GM18858 (cell line): ENCODE measurements around the gene SLC22A23.

Experiments used
- ATAC-seq: cut with Tn5 transposase; IDR thresholded peaks from one replicate; pipeline ENCODE4 v1.9.1; 2021; ENCODE audit not compliant: unreplicated experiment

The SLC22A23 gene

DNA sequence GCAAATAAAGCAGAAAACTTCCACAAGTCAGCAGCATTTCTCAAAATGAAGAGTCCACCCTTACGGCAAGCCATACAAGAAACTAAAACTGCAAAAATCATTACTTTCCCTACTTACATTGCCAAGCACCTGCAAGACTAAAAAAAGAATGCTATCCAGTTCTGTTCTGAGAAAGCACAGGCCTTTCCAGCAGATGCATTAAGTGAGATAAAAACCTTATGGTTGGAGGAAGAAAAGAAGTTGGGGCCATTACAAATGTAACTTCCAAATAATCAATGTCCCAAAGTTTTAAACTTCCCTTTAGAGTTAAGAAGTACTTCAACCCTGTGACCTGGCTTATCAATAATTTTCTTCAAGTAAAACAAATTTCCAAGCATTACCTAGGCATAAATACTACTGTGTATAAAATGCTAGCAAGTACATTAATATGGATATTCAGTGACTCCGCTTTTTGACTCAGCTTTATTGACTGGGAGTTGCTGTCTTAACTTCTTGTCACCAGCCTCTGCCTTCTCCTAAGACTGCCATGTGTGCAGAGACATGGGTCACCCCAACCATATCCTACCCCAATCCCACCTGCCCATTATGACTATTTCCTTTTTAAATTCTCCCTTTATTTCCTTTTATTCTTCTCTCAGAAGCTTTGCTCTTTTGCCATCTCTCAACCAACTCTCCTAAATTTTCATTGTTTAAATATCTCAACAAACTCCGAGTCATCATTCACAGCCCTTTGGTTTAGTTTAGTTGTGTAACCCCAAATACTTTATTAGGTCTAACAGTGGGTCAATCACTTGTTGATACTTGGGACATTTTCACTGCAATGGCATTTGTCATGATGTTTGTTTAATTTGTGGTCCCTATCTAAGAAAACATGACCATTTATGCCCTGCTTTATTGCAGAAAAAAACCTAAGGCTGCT is 49.7 kb downstream of the SLC22A23 start:
- ATAC-seq = no peak

DNA sequence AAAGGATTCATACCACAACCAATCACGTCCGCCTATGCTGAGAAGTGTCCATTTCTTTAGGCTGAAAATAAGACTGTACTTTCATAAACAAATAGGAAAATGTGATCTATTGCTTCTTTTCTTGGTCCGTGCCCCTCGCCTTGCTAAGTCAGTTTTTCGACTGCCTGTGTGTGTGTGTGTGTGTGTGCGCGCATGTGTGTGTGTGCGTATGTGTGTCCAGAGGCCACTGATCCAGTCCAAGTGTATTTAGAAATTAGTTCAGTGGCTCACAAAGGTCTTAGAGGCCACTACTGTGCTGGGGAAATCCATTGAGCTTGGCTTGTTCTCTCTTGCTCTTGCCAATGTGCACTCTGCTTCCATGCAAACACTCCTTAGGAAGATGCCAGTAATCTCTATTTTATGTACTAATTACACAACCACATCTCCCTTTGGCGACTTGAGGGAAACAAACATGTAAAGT is 50.5 kb downstream of the SLC22A23 start:
- no peak for ATAC-seq

DNA sequence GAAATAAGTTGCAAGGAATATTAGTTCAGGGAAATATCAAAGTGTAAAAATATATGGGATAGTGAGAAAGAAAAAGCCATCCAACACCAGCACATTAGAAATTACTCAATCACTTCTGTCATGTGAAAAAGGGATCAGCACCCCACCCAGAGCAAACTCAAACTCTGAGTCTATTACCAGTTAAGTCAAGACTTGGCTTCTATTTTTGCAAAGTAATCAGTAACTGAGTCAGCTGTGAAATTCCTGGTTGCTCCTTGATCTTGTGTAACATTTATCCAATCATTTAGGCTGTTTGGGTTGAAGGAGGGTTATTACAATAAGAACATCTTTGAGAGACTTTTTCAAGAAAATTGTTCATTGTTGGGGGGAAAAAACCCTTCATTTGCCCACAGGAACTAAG is 51.2 kb downstream of the SLC22A23 start:
- no peak for ATAC-seq

DNA sequence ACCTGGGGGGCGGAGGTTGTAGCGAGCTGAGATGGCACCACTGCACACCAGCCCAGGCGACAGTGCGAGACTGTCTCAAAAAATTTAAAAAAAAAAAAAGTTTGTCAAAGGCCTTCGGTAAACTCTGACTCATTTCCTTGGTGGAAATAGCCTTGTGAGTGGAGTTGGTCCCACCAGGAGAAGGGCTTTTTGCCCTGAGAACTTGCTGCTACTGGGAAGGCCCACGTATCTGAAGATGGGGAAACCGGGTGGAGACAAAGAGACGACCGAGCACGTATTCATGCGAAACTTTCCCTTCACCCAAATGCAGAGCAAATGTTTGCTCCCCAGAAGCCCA is 51.7 kb downstream of the SLC22A23 start:
- ATAC-seq = no peak

DNA sequence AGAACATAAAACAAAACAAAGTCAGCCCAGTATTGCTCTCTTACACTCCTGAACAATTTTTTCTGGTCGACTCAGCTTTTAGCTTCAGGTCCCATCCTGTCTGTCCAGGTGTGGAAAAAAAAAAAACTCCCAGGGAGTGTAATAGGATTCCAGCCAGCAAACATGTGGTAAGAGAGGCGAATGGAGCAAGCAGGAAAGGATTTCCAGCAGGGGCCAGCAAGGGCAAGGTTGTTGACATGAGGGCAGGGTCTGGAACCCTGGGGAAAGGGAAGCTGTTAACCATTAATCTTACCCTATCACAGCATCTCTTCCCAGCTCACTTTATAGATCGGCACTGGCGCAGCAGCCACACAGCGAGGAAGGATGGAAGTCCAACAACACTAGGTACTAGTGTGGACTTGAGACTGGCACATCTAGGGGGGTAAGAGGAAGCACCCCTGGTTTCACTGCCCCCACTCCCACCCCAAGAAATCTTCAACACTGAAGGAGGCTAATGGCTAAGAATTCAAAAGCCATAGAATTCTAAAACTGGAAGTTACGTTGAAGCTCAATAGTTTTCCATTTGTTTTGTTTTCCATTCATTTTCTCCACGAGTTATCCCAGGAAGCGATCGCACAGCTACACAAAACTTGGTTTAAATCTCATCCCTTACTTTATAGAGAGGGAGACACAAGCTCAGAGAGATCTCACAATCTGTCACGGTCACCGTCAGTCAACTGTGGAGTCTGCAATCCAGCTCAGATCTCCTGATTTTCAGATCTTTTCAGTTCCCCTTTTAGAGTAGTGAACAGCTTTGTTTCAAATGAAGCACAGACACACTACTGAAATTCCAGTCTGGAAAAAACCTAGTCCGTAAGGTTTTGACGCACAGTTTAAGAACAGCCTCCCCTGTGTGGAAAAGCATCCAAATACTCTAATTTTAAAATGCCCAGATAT is 53.3 kb downstream of the SLC22A23 start:
- no peak for ATAC-seq

GRCh38 chr6:3402310-3403237 is 54.3 kb downstream of the SLC22A23 start:
- no peak for ATAC-seq

GRCh38 chr6:3400162-3400561 is 56.7 kb downstream of the SLC22A23 start:
- ATAC-seq = no peak

DNA sequence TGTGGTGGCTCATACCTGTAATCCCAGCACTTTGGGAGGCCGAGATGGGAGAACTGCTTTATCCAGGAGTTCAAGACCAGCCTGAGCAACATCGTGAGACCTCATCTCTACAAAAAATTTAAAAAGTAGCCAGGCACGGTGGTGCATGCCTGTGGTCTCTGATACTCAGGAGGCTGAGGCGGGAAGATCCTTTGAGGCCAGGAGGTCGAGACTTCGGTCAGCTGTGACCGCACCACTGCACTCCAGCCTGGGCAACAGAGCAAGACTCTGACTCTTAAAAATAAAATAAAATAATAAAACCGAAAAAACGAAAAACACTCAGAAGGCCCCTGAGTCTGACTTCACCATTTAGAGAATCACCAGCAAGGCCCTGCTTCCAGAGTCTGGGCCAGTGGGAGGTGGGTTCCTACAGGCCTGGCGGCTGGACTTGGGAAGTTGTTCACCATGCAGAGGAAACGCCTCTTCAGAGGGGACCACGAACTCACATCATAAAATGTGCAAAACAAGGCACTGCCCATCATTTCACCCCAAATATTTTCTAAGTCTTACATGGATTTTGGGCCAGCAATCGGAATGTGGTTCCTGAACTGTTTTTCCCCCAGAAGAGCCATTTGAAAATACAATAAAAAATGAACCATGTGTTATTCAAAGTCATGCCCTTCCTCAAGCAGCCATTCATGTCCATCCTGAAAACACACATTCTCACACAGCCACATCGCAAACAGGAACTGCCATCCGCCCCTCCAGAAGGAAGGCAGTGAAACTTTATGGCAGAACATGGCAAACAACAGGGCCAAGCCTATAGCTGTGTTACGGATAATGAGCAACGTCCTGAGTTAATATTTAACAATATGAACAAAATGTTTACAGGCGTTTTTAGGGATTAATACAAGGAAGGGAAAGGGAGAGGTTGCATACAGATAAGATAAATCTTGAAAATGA is 57.8 kb downstream of the SLC22A23 start:
- ATAC-seq = no peak

GRCh38 chr6:3398165-3398562 is 58.7 kb downstream of the SLC22A23 start:
- ATAC-seq = no peak

DNA sequence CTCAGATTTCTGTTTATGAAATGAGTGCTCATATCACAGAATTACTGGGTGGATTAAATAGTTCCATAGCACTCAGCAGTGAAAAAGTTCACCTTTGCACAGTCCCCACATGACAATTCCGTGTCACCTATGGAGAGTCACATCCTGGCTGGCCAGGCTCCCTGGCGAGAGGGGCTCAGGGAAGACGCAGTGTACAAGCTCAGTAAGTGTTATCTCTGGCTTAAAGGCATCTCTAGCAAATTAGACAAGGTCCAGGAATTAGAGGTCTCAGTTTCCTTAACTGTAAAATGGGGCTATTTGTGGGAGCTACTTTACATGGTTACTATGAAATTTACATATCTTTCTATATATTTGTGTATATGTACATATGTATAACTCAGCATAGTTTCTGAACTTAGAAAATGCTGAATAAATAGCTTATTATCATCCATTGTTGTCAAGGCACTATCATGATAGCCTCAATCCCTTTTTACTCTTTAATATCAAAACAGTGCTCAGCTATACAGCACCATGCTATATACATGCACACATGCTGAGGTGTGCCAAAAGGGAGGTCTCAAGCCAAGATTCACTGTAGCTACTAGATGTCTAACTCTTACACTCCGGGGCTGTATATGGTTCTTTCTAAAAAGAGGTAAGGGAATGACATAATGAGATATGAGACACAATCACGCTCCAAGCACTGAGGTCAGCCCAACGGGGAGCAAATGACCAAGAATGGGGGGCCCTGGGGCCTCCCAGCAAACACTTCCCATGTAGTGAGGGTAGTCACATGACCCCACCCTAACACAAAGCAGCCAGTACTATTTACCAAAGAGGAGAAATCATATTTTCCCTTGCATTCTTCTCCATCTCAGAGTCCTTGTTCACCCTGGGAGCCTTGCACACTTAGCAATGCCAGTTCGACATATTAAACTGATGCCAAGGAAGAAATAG is 59.4 kb downstream of the SLC22A23 start:
- no peak for ATAC-seq

DNA sequence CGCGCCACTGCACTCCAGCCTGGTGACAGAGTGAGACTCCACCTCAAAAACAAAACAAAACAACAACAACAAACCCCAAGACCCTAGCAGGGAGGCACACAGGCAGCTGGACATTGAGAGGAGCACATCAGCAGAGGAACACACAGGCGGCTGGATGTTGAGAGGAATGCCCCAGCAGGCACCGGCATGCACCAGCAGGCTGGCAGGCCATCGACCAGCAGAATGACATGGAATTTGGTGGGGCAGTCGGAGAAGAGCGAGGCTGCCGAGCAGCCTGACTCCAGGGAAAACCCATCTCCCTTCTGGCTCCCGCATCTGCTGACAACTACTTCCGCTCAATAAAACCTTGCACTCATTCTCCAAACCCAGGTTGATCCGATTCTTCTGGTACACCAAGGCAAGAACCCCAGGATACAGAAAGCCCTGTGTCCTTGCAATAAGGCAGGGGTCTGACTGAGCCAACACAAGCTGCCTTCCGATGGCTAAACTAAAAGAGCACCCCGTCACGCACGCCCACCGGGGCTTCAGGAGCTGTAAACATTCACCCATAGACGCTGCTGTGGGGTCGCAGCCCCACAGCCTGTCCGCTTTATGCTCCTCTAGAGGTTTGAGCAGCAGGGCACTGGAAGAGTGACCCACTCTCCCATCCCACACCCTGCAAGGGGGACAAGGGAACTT is 60.2 kb downstream of the SLC22A23 start:
- ATAC-seq = no peak

- no peak for ATAC-seq
These were observed 62.2 kb downstream of the SLC22A23 start for GRCh38 chr6:3394671-3395070.

DNA sequence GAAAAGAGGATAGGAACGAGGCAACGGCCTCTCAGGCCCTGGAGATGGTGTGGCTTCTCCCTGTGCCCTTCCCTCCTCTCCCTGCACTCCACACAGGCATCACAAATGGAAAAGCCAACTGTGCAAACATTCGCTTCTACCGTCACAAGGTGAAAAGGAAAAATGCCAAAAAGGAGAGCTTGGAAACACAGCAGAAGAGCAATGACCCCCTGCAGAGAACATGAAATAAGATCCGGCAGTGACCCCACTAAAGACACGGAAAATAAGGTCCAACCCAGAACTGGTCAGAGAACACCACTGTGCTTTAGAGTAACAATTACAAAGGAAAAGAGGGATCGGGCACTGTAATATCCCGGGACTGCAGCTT is 63.0 kb downstream of the SLC22A23 start:
- no peak for ATAC-seq

DNA sequence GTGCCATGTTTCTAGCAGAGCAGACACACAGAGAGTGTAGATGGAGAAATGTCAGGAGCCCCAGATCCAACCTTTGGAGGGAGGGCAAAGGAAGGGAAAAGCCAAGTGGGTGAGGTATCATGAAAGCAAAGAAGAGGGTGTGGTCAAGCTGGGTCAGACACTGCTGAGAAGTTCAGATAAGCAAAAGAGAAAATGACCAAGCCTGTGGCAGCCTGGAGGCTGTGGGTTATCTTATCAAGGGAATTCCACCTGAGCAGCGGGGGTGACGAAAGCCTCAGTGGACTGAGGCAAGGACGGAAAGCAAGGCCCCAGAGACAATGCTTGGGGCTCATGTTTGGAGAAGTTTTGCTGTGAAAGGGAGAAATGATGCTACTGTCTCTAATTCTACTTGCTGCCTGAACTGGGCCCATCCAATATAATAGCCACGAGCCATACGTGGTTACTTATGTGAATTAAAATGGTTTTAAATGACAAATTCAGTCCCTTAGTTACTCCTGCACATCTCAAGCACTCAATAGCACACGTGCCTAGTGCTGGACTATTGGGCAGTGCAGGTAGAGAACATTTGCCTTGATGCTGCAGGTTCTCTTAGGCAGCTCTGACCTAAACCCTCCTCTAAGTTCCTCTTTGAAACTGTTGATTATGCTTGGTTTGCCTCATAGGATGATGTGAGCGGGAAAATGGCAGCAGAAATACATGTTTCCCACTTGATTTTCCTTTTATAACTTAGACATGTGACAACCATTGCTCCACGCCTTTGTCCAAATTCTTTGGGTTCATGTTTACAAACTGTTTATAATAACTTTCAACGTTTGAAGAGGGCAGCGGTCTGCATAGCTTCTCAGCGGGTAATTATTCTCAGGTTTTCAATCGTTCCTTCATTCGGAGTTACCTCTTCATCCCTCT is 63.7 kb downstream of the SLC22A23 start:
- no peak for ATAC-seq

DNA sequence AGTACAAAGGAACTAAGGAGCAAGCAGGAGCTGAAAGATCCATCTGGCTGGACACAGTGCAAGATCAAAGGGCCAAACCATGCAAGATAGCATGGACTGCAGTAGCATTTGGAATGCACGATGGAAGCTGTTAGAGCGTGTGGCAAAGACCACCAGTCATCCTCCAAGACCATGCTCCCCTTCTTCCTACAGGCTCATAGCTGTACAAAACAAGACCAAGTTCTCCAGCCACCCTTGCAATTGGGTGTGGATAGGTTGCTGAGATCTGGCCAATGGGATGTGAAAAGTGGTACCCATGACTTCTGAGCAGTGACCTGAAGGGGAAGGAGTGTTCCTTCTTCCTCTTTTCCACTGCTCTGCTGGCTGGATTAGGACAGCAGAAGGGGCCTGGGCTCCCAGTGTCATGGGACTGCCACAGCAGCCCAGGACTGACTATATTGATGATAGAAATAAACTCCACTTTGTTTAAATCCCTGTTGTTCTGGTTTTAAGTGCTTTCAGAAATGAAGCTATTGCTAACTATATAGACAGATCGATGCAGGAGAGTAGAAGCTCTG is 64.9 kb downstream of the SLC22A23 start:
- ATAC-seq = no peak

- no peak for ATAC-seq
These were observed 66.2 kb downstream of the SLC22A23 start for GRCh38 chr6:3390698-3391097.
